SJCRH30 (cell line): ENCODE measurements around the gene PPP2R5B. TPM values are rescaled to one million over a fixed set of nuclear protein-coding genes. Genes with fewer than 3 reads are reported as not detected.

Experiments
- DNase-seq, 2 experiments: peaks; one replicate each; pipeline ENCODE4 v3.0.0-alpha.2; 2015 to 2020
- H3K27ac ChIP-seq: fragments of 250-450 bp; sonication (Bioruptor Pico); 2 replicates; pipeline ENCODE4 v1.5.1; 2020; ENCODE audit warnings: mild to moderate bottlenecking, moderate library complexity
- H3K27me3 ChIP-seq: fragments of 250-450 bp; sonication (Bioruptor Pico); 2 replicates; pipeline ENCODE4 v1.5.1; 2020; ENCODE audit warnings: mild to moderate bottlenecking, moderate library complexity
- H3K36me3 ChIP-seq: fragments of 250-450 bp; sonication (Bioruptor Pico); 2 replicates; pipeline ENCODE4 v1.5.1; 2020; ENCODE audit warnings: mild to moderate bottlenecking, moderate library complexity
- H3K4me1 ChIP-seq: fragments of 250-450 bp; sonication (Bioruptor Pico); 2 replicates; pipeline ENCODE4 v1.5.1; 2020; ENCODE audit warnings: mild to moderate bottlenecking, moderate library complexity
- H3K4me3 ChIP-seq: fragments of 250-450 bp; sonication (Bioruptor Pico); 2 replicates; pipeline ENCODE4 v1.5.1; 2020; ENCODE audit warnings: mild to moderate bottlenecking, moderate library complexity
- H3K9me3 ChIP-seq: fragments of 250-450 bp; sonication (Bioruptor Pico); replicated peaks from 2 replicates; pipeline ENCODE4 v1.5.1; 2020; ENCODE audit warnings: mild to moderate bottlenecking, moderate library complexity
- total RNA-seq: library from RNA; depleted of rRNA; stranded (reverse); fragments of >200 nt; shearing (Covaris generic); gene quantifications from 2 replicates; pipeline ENCODE4 v1.2.3, GENCODE V29; 2014

Gene PPP2R5B
- total RNA-seq, 1 experiment from 2014 or later, result 6.4 TPM

GRCh38 chr11:64894812-64895452 lies 29.6 kb upstream of the PPP2R5B start:
- Histone ChIP-seq H3K4me1 (no peaks in the 10 kb centered on the region), H3K36me3 (no peaks in the 10 kb centered on the region), H3K27ac (no peak overlapping the region), H3K4me3 (no peak overlapping the region), H3K9me3 (no peaks in the 10 kb centered on the region), H3K27me3 (no peaks in the 10 kb centered on the region)
- DNase-seq, result no peak

DNA sequence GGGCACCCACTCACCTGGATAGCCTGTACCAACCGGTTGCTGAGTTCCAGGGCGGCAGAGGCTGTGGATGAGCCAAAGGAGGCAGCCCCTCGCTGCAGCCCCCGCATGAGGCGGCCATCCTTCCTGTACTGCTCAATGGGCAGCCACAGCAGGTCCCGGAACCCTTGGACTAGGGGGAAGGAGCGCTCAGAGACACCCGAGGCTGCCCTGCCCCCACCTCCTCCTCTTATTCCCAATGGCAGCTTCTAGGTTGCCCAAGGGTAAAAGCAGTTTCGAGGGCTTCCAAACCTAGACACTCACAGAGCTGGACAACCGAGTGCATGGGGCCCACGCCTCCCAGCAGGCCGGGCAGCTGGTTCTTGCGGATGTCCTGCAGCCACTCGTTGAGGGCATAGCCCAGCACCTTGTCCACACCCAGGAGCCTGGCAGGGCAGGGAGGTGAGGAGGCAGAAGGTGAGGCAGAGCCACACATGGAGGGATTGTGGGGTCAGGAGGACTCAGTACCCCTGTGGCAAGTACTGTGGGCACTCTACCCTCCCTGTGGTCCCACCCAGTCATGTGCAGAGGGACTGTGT lies 28.0 kb upstream of the PPP2R5B start:
- H3K4me3 ChIP-seq, result no peak overlapping the region
- DNase-seq, result no peak
- H3K9me3 ChIP-seq, result no peaks in the 10 kb centered on the region
- no peaks in the 10 kb centered on the region for H3K27me3 ChIP-seq
- H3K4me1 ChIP-seq, result no peaks in the 10 kb centered on the region
- H3K27ac ChIP-seq, result no peak overlapping the region
- no peaks in the 10 kb centered on the region for H3K36me3 ChIP-seq

- Histone ChIP-seq H3K27ac (no peak overlapping the region), H3K36me3 (no peaks in the 10 kb centered on the region), H3K4me1 (no peaks in the 10 kb centered on the region), H3K9me3 (no peaks in the 10 kb centered on the region), H3K4me3 (no peak overlapping the region), H3K27me3 (no peaks in the 10 kb centered on the region)
- DNase-seq, result no peak
These were observed 27.0 kb upstream of the PPP2R5B start for GRCh38 chr11:64897381-64898075.

DNA sequence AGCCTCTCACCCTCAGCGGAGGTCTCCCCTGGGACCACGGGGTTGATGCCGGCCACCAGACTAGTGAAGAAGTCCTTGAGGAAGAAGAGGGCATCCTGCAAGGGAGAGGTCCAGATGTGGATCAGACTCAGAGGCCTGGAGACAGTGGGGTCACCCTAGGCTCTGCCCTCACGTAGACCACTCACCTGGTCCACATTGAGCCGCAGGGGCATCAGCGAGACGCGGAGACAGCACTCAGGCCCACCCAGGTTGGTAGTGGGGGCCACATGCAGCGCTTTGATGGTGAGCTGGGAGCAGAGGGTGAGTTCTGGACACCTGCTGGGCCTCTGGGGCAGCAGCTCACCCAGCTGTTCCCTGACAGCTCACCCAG lies 26.4 kb upstream of the PPP2R5B start:
- Histone ChIP-seq H3K36me3 (no peaks in the 10 kb centered on the region), H3K4me1 (no peaks in the 10 kb centered on the region), H3K27ac (no peak overlapping the region), H3K9me3 (no peaks in the 10 kb centered on the region), H3K27me3 (no peaks in the 10 kb centered on the region), H3K4me3 (no peak overlapping the region)
- no peak for DNase-seq

- no peak overlapping the region for H3K4me3 ChIP-seq
- H3K27me3 ChIP-seq, result no peaks in the 10 kb centered on the region
- no peaks in the 10 kb centered on the region for H3K4me1 ChIP-seq
- H3K27ac ChIP-seq, result no peak overlapping the region
- no peak for DNase-seq
- no peaks in the 10 kb centered on the region for H3K36me3 ChIP-seq
- no peaks in the 10 kb centered on the region for H3K9me3 ChIP-seq
These were observed 25.9 kb upstream of the PPP2R5B start for GRCh38 chr11:64898541-64898940.

DNA sequence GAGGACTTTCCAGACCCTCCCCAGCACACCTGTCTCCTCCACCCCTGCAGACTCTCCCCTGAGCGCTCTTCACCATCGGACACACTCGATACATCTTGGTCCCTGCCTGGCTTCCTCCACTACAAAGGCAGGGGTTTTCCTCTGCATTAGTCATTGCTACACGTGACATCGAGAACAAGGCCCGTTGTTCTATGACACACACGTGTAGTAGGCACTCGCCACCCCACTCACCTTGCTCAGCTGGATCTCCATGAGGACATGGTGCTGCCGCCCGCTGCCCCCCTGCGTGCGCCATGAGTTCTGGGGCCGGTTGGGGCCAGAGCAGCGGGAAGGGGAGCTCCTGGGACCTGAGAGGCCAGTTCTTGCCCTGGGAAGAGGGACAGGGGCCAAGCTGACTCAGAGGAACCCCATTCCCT lies 24.2 kb upstream of the PPP2R5B start:
- no peak for DNase-seq
- no peaks in the 10 kb centered on the region for H3K36me3 ChIP-seq
- H3K27me3 ChIP-seq, result no peaks in the 10 kb centered on the region
- H3K4me3 ChIP-seq, result no peak overlapping the region
- H3K27ac ChIP-seq, result no peak overlapping the region
- no peaks in the 10 kb centered on the region for H3K9me3 ChIP-seq
- H3K4me1 ChIP-seq, result no peaks in the 10 kb centered on the region

DNA sequence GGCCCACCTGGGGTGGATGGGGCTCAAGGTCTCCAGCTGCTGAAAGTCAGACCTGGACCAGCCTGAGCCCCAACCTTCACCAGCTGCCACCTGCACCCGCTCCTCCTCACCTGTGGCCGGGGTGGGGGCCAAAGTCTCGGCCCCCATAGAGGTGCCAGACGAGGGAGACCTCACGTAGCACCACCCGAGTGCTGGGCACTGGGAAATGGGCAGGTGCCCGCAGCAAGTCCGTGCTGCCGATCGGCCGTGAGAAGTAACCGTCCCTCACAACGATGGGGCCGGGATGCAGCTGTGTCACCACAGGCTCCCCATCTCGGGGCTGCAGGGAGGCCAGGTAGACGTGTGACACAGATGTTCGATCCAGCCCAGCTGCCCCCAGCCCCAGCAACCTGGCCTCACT lies 23.7 kb upstream of the PPP2R5B start:
- H3K4me3 ChIP-seq, result no peak overlapping the region
- no peak overlapping the region for H3K27ac ChIP-seq
- DNase-seq, result no peak
- H3K9me3 ChIP-seq, result no peaks in the 10 kb centered on the region
- H3K36me3 ChIP-seq, result no peaks in the 10 kb centered on the region
- H3K4me1 ChIP-seq, result no peaks in the 10 kb centered on the region
- H3K27me3 ChIP-seq, result no peaks in the 10 kb centered on the region

DNA sequence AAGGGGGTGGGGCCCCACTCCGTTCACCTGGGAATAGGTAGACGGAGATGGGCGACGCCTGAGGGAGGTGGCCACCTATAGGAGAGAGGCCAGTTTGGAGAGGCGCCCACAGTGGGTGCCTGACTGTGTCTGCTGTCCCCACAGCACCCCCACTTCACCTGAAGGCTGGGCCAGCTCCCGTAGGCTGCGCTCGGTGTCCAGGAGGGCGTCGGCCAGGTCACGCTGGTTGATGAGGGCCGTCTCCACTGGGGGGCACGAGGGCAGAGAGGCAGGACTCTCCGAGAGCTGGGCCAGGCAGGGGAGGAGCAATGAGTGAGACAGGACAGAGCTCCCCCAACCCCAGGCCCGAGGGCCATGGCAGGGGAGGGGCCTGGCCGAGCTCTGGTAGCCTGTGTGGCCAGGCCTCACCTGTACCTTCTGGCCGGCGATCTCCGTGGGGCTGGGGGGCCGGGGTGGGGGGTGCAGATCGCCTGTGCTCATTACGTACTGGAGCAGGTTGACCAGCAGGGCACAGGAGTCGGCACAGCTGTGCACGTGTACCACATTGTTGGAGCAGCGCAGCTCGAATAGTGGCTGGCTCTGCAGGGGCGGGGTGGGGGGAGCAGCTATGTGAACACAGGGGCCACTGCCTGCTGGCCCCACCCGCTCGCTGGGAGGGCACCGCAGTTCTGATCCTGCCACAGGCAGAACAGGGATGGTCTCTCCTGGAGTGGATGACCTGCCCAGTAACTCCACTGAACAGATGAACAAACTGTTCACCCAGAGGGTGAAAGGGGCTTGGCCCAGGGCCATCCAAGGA lies 22.2 kb upstream of the PPP2R5B start:
- H3K4me3 ChIP-seq, result no peak overlapping the region
- no peaks in the 10 kb centered on the region for H3K27me3 ChIP-seq
- no peaks in the 10 kb centered on the region for H3K4me1 ChIP-seq
- H3K27ac ChIP-seq, result no peak overlapping the region
- no peak for DNase-seq
- no peaks in the 10 kb centered on the region for H3K9me3 ChIP-seq
- H3K36me3 ChIP-seq, result no peaks in the 10 kb centered on the region

DNA sequence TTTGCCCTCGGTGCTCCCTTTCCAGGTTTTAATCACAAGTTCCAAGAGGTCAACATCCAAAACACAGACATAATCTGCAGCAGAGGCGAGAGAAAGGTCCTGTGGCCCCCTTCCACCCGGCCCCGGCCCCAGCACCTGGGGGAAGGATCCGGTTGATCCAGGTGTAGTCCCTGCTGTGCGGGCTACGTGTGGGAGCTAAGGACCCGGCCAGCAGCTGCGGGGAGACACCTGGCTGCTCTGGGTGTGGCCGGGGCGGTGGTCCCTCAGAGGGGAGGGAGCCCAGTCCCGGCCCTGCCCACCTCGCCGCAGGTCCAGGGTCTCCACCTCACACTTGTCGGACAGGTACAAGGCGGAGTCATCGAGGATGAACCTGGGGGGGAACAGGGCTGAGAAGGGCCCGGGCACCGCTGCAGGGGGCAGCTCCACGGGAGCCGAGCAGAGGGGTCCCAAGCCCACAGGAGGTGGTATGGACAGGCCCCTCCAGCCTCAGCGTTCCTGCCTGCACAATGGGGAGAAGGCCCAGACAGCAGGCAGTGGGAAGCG lies 21.1 kb upstream of the PPP2R5B start:
- Histone ChIP-seq H3K9me3 (no peaks in the 10 kb centered on the region), H3K4me3 (no peak overlapping the region), H3K36me3 (no peaks in the 10 kb centered on the region), H3K27ac (no peak overlapping the region), H3K27me3 (no peaks in the 10 kb centered on the region), H3K4me1 (no peaks in the 10 kb centered on the region)
- no peak for DNase-seq

DNA sequence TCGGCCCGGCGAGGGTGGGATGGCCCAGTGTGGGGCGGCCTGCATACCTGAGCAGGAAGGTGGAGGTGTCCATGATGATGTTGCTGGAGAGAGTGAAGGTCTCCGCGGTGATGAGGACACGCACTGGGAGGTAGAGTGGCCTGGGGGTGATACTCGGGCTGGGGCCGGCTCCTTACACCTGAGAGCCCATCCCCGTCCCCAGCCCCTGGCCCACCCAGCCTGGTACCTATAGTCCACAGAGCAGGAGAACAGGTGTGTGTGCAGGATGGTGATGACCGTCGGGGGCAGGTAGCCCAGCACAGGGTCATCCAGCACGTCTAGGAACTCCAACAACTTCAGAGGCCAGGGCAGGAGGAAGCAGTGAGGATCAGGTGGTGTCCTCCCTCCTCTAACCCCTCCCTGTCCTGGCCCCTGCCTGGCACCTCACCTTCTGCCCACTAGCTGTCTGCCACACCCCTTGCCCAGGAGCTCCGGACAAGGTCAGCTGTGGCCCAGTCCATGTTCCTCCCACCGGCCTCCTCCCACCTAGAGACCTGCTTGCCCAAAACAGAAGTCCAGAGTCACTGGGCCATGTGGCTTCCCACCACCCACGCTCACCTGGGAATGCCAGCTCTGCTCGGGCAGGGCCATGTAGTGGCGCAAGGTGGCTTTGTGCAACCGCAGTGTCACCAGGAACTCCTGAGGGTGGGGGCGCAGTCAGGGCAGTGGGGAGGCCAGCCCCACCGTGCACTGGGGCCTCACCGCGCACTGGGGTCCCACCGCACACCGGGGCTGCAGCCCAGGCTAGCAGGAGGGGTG lies 18.8 kb upstream of the PPP2R5B start:
- no peak for DNase-seq
- no peaks in the 10 kb centered on the region for H3K36me3 ChIP-seq

DNA sequence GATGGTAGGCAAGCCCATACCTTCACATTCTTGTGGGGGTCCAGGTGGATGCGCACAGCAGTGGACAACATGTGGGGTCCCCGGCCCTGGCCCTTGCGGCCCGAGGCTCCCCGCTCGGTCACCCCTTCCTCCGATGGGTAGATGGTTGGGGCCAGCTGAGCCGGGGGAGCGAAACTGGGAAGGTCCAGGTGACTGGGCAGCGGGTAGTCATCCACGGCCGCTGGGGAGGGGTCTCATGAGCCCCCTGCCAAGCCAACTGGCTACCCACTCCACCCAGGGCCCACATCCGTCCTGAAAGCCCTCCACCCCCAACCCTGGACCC lies 18.2 kb upstream of the PPP2R5B start:
- H3K36me3 ChIP-seq, result no peaks in the 10 kb centered on the region
- no peaks in the 10 kb centered on the region for H3K4me1 ChIP-seq
- H3K27me3 ChIP-seq, result no peaks in the 10 kb centered on the region
- DNase-seq, result no peak
- H3K27ac ChIP-seq, result no peak overlapping the region
- no peak overlapping the region for H3K4me3 ChIP-seq
- no peaks in the 10 kb centered on the region for H3K9me3 ChIP-seq

More for the DNA sequence above, 18.8 kb upstream of the PPP2R5B start:
- H3K27ac ChIP-seq, result no peak overlapping the region
- H3K27me3 ChIP-seq, result no peaks in the 10 kb centered on the region
- H3K4me3 ChIP-seq, result no peak overlapping the region
- no peaks in the 10 kb centered on the region for H3K4me1 ChIP-seq
- no peaks in the 10 kb centered on the region for H3K9me3 ChIP-seq

DNA sequence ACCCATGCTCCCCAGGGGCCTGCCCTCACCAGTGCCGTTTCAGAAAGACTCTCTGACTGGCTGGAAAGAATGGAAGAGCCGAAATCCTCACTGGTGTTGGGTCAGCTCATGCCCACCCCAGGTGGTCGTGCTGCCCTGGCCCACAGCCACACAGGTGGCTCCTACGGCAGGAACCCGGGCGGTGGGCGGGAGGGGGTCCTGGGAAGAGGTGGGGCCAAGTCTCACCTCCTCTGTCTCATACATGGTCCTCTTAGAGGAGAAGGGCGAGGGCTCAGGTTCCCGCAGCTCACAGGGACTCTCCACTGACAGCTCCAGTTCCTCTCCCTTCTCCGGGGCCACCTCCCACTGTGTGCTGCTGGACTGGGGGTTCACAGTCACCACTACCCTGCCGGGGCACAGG lies 15.7 kb upstream of the PPP2R5B start:
- Histone ChIP-seq H3K4me3 (no peak overlapping the region), H3K9me3 (no peaks in the 10 kb centered on the region), H3K27me3 (no peaks in the 10 kb centered on the region), H3K27ac (no peak overlapping the region), H3K4me1 (no peaks in the 10 kb centered on the region), H3K36me3 (no peaks in the 10 kb centered on the region)
- no peak for DNase-seq

DNA sequence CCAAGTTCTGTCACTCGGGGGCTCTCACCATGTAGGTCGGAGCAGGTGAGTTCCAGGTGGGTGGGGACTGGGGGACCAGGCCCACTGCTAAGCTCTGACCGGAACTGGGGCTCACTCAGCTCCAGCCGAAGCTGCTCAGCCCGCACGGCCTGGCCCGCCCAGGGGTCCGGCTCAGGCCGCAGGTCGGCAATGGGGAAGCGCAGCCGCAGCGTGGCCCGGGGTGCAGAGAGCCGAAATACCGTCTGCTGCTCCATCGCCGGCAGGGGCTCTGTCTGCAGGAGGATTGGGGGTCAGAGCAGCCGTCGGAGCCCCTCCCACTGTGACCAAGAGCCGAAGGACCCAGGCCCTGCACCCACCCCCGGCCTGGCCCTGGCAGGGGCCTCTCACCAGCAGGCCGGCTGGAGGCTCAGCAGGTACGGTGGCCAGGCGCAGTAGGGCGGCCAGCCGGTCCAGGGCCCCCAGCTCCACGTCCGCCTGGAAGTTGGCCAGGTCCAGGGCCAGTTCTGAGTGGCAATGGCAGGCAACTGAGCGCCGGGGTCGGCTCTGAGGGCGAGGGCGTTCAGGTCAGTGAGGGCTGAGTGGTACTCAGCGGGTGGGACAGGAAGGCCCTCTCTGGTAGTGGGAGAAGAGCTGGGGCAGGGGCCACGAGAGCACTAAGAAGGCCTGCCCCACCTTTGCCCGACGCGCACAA lies 14.7 kb upstream of the PPP2R5B start:
- no peak for DNase-seq
- Histone ChIP-seq H3K27me3 (no peaks in the 10 kb centered on the region), H3K9me3 (no peaks in the 10 kb centered on the region), H3K4me1 (no peaks in the 10 kb centered on the region), H3K36me3 (no peaks in the 10 kb centered on the region), H3K27ac (no peak overlapping the region), H3K4me3 (no peak overlapping the region)
